Fibroblast of skin of right biceps (primary cell): ENCODE results near the gene HOXD12.

Experiments used
- DNase-seq: peaks from one replicate; pipeline ENCODE4 v3.0.0-alpha.2; 2013

HOXD12 gene

DNA sequence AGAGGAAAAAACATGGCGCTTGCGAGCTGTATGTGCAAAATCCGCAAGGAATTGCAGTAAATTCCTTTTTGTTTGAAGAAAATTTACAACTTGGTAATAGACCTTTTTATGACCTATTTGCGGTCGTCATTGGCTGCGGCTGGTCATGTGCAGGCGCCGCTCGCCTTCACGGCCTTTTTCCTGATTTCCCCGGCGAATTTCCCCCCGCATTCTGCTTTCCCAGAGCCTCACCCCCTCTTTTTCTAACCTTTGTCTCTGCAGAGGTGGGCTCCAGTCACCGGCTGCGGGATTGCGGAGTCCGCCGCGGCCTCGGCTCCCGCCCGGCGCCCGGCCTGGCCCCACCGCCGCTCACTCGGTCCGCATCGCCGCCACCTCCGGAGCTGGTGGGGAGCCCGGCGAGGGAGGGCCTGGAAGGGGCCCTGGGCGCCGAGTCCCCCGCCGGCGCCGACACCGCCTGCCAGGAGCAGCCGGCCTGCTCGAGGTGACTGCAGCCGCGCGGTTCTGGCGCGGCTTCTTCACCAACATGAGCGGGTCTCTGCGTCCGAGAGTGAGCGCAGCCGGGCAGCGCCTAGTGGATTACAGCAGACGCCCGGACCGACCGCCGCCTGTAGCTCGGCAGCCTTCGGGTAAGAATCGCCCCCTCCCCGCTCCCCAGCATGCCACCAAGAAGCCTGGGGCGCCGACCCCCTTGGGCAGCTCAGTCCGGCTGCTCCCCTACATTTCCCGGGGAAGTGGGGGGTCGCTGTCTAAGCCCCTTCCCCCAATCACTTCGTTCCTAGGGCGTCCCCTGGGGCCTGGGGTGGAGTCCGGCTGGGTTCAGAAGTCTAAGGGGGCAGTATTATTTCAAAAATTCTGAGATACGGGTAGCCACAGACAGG, 37.0 kb downstream of the HOXD12 start:
- peak; percentile 83 for DNase-seq

DNA sequence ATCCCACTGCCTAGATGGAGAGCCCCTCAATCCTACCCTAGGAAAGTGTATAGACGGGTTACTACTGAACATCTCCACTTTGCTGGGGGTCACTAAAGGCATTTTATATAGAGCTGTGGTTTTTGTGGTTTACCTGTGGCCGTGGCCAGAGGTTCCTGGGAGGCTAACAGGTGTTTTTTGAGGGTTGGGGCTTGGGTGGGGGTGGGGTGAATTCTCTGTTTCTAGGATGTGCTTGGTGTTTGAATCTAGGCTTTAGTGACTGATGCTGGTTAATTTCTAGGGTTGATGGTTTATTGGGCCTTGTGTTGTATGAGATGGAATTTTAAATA, 37.6 kb downstream of the HOXD12 start:
- no peak for DNase-seq

DNA sequence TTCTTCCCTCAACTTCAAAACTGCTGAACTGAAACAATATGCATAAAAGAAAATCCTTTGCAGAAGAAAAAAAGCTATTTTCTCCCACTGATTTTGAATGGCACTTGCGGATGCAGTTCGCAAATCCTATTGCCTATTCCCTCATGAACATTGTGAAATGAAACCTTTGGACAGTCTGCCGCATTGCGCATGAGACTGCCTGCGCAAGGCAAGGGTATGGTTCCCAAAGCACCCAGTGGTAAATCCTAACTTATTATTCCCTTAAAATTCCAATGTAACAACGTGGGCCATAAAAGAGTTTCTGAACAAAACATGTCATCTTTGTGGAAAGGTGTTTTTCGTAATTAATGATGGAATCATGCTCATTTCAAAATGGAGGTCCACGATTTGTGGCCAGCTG, 38.3 kb downstream of the HOXD12 start:
- no peak for DNase-seq

DNA sequence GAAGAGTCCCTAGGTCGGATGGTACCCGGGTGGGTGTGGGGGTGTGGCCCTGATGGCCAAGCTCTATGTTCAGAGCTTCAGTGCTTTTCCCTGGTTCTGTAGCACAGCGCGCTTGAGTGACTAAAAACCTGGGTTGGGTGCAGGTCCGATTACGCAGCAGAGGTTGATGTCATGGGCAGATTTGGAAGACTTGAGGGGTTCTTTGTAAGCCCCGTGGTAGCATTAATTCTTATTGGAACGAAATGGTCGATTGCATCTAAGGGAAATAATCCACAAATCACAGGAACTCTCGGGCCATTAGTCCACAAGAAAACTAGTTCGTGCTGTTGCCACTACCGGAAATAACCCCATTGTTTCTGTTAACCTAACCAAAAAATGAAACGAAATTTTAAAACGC, 38.9 kb downstream of the HOXD12 start:
- DNase-seq = peak; percentile 71

DNA sequence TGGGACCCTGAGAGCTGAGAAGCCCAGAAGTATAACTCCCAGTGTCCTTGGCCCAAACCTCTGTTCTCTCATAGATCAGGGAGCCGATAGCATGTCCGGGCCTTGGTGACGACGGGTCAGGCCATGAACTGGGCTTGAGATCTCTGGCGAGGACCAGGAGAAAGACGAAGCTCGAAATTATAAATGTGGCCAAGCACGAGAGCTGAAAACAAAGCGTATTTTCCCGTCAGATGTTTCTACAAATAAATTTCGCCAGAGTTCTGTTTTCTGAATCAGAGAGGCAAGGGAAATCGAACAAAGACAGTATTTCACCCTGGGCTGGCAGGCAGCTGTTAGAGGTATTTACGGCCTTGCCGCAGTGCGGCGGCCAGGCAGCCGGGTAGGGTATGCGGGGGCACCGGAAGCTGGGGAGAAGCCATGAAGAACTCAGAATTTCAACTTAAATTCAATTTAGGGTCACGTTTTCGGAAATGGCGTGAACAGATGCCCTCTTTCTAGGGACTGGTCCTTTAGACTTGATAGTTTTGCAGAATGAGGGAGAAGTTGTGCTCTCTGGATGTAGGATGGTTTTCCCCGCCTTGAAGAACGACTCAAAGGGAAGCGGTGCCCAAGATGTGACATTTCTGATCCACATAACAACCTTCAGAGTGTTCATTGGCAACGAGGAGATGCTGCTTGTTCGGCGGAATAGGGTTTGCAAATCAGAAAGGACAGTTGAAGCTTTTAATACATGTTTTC, 39.5 kb downstream of the HOXD12 start:
- DNase-seq = peak; percentile 65

DNA sequence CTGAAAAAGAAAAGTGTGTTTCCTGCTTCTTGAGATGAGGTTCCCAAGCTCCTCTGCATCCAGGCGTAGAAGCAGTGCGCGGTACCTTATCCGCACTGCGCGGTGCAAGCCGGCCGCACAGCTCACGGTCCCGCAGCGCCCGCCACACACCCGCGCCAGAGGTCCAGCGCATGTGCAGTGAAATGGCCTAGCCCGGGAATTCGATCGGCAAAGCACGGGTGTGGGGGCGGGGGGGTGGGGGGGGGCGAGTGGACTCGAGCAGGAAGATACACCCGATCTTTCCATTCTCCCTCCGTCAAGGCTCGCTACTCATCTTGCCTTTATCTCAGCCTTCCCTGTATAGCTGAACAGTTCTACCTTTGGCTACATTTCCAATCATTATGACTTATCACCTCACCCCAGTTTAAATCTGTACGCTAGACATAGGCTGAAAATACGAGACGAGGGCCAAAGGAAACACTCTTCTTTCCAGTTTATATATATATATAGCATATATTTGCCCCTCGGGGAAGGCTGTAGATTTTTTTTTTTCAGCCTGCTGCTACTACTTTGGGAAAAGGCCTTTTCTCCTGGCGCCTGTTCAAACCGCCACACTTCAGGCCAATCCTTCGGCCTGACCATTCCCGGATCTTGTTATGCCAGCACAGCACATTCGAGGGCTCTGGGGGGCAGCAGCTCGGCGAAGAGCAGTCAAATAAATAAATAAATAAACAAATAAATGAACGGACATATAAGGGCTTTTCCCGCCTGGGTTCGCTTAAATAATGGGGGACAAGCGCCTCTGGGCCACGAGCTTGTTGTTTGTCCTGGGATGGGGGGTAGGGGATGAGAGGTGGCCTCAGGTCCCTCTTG, 40.3 kb downstream of the HOXD12 start:
- DNase-seq = peak; percentile 83

DNA sequence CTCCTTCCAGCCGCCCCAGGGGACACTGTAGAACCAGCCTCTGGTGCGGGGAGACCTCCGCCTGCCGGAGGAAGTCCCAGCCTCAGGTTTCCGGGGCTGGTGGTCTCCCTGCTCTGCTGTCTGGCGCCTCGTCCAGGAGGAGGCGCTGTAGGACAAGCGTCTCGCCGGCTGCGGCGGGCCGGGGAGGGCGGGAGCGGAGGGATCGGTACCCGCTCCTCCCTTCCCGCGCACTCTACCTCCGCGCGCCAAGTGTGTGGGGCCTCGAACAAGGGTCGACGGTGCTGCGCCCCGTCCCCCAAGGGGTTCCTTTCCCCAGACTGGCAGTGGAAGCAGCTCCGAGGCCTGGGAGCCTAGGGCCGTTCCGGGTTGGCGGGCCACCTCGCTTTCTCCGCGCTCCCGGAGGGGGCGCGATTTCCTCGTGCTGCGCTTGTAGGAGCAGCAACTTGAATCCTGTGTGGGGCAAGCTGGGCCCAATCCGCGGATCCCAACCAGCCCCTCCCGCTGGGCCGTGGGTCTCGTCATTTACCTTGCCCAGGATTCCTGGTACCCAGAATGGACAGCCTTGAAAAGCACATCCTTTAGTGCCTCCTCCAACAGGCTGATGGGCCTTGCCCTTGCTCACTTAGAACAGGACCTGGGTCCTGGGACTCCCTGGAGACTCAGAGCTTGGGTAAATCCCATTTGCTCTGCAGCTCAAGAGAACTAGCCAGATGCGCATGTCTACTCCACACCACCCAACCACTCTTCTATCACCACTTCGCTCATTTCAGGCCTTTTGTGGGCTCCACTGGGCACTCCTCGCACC, 41.1 kb downstream of the HOXD12 start:
- peak; percentile 87 for DNase-seq

DNA sequence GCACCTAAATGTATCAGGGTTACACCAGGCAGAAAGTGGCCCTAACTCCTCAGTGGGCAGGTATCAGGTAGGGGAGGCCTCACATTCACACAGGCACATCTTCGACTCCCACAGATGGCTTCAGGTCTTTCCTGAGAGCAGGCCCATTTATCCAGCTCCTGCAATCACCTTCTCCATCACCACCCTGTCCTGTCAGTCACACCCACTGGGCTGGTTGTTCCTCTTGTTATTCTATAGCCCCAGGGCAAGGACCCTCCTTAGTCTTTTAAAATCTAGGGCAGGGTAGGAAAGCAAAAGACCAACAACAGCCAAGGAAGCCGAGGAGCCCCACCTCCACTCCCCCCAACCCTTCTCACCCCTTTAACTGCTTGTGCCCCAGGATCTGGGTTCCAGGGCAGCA, 42.7 kb downstream of the HOXD12 start:
- no peak for DNase-seq

DNA sequence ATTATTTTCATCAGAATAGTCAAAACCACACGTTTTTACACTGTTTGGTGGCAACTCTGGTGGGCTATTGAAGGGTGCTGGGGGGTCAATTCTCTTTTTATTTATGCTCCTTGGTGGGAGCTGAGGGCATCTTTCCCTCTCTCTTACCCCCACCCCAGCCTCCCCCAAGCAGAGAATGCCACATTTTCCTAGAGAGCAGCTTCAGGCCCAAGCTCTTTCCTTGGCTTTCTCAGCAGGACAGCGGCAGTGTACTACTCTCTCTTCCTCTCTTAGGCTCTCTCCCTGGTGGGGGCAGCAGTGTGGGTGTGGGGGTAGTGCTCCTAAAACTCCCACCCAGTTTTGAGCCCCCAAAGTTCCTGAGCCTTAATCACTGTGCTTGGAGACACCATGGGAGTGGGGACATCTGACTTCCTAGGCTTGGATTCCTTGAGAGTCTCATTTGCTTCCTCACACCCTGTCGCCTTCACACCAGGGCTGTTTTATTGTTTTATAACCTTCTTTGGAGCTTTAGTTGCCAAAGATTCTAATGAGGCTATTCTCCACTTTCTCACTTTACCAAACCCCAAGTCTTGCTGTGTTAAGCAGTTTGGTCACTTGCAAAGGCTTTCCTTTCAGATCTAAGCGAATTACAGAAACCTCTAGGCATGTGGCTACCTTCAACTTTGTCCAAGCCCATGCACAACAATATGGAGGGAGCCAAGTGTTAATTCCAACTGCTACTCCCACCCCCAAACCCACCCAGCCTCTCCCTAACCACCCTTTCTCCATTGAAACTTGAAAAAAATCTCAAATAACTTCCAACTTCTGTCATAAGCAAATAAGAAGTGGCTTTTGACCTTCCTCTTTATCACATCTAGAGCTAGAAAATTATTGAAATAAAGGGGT, 45.7 kb downstream of the HOXD12 start:
- no peak for DNase-seq

DNA sequence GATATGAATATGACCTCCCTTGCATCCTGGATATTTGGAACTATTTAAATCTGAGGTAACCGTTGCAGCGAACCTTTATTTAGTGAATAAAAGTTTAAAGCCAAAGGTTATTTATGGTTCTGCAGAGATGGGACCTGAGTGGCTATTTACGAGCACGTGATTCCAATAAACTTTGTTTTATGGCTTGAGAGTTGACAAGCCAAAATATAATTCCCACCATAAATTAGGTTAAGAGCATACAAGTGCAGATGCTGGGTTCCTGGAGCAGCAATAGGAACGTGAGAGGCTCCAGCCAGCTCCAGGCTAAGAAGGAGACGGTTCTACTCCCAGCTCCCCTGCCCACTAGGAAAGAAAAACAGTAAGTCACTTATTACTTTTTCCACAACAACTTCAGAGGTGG, 46.5 kb downstream of the HOXD12 start:
- DNase-seq = no peak

DNA sequence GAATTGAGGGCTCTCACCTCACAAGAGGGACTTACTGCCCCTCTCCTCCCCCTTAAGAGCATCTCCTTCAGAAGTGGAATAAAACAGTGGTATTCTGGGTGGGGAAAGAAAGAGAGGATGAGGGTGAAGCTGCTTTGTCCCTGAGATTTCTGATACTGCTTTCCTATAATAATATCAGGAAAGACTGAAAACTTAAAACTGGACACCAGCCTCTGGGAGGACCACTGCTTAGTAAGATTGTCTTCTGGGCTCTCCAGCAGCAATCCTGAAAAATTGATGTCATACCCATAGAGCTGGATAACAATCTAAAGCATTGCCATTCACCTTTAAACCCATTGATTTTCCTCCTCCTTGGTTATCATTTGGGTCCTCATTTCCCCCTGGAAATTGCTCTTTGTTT, 47.0 kb downstream of the HOXD12 start:
- no peak for DNase-seq

DNA sequence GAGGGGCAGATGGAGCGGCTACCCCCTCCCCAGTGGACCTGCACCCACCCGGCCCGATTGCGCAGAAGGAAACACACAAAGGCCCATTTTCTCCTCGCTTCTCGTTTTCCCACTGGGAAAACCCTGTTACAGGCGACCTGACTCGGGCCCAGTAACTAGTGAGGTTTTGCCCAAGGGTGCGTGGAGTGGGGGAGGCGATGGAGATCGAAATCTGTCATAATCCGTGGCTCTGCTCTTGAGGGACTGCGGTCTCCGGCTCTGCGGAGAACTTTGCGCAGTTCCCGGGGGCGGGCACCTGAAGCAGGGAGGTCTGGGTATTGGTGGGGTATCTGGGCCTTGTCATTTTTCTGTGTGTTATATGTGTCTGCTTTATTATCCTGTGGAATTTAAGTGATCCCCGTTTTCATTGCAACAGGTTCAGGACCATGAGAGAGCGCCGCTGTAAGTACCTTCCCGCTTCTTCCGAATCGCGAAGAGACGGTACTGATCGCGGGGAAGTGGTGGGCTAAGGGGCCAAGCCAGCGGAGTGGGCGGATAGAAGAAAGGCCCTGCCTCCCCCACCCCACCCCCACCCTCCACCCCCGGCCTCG, 47.7 kb downstream of the HOXD12 start:
- DNase-seq = no peak

DNA sequence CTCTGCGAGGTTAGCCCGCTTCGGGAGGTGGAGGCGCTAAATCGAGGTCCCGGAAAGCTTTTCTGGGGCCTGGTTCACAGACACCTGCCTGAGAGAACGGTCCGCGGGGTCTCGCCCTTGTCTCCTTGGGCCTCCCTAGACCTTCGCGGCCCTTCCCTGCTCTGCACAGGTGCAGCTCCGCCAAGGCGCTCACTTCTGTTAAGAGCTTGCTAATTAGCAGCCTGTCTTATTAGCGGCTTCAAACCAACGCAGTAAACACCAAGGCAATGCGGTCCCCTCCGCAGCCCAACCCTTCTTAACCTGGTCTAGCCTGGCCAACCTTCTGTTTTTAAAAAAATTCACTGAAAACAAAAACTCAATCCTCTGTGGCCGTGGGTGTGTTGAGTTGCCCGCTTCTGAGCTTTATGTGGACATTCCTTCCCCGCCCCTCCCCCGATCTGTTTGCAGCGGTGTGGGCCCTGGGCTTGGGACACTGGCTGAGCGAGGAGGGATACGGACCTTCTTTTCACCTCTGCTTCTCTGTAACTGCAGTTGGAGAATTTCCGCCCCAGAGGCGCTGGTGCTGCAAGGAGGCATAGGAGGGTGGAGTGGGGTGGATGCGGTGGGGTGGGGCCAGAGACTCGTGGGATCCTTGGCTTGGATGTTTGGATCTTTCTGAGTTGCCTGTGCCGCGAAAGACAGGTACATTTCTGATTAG, 48.4 kb downstream of the HOXD12 start:
- DNase-seq = peak; percentile 53

DNA sequence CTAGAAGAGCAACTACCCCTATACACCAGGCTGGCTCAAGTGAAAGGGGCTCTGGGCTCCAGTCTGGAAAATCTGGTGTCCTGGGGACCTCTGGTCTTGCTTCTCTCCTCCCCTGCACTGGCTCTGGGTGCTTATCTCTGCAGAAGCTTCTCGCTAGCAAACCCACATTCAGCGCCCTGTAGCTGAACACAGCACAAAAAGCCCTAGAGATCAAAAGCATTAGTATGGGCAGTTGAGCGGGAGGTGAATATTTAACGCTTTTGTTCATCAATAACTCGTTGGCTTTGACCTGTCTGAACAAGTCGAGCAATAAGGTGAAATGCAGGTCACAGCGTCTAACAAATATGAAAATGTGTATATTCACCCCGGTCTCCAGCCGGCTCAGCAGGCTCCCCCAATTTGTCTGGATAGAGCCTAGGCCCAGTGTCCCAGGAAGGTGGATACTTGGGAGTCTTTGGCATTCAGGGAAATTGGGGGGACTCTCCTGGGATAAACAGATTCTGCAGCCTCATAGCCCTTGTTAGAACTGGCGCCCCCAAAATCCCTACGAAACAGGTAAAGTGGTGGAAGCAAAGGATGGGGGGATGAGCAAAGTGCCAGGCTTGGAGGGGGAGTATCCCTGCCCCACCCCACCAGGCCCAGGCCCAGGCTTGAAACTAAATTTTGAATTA, 49.3 kb downstream of the HOXD12 start:
- no peak for DNase-seq

DNA sequence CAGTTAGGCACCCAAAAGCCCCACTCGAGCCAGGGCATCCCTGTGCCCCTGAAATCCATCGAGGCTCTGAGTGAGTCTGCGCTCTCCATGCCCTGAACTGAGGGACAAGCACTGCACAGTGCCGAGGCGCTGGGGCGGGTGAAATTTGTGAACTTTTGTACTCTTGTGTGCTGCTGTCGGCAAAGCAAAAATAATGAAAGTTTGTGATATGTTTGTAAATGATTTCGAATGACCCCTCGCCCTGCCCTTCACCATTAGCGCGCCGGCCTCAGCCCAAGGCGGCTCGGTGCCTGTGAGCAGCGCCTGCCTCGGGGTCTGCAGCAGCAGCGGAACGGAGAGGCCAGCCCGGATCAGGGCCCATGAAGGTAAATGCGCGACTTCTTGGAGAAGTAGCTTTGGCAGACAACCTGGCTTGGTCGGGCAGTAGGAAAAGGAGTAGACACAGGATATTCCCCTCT, 49.9 kb downstream of the HOXD12 start:
- DNase-seq = no peak

DNA sequence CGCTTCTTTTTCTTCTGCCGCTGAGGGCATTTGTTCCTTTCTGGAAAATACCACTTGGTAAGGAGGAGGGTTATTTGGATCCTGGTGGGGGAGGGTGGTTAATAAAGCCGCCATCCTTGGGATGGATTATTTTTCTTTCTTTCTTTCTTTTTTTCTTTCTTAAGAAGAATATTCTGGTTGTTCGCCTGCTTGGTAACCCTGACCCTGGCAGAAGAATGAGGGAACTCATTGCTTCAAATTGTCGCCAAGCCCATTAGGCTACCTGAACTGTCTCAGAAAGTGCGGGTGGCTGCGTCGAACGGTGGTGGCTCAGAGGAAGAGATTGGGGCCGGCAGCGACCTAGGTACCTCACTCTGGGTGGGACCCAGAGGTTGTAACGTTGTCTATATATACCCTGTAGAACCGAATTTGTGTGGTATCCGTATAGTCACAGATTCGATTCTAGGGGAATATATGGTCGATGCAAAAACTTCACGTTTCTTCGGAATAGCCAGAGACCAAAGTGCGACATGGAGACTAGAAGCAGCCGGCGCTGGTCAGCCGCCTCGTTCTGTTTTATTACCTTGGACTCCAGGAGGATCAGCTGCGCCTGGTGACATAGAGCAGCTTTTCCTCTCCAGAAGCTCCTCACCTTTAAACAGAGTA, 50.5 kb downstream of the HOXD12 start:
- DNase-seq = no peak

DNA sequence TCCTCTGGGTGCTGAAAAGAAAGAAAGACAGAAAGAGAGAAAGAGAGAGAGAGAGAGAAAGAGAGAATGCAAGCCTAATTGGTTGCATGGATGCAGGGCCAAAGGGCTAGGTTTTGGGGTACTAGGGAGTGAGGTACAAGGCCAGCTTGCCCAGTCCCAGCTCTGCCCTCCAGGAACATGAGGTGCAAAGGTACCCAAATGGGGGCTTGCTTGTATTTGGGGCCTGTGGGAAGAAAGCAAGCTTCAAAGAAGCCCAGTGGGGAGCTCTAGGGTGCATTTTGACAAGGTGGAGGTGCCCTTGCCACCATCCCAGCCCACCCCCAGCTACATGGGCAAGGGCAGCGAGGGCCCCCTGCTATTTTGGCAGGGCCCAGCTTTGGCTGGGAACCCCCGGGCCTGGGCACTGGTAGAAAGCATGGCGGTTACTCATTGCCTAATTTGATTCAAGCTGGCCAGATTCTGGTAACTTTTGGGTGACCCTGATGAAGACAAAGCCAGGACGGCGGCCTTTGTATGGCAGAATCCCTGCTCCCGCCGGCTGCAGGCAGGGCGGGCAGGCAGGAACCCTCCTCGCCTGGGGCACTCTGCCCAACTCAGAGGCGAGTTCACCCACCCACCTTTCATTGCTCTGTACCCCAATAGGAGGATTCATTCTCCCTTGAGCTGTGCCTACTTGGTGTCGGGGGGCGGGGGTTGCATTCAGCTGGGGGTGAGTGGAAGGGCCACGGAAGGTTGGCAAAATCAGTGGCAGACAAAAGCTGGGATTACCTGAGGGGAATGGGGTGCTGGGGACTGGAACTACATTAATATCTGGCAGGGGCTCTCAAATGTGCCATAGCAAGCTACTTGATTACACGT, 51.2 kb downstream of the HOXD12 start:
- DNase-seq = no peak
